Natural killer cell (primary cell): ENCODE results near the gene TMEM61. TPM values are rescaled to one million over a fixed set of nuclear protein-coding genes. Genes with fewer than 3 reads are reported as not detected.

Source experiments
- ATAC-seq, 3 donors: fragments of 150-1000 bp in 2 of 3; fragments of 200-7000 bp in 1 of 3; cut with Tn5 transposase; 1 replicate in 1 of 3; 2 replicates in 2 of 3; pipeline ENCODE4 v1.10.0; 2021; ENCODE audit warnings: mild to moderate bottlenecking in 2 of 3, moderate library complexity in 2 of 3
- DNase-seq, 2 donors: peaks; one replicate each; pipeline versions ENCODE4 v3.0.0 to v3.0.0-alpha.2; 2013 to 2021; ENCODE audit warnings: mixed read lengths in 1 of 2
- H3K27ac ChIP-seq: one replicate; pipeline ENCODE4 v1.5.1; 2013; ENCODE audit warnings: mild to moderate bottlenecking, low read length
- H3K27me3 ChIP-seq: one replicate; pipeline ENCODE4 v1.6.1; 2013; ENCODE audit warnings: low read length; ENCODE audit not compliant: control insufficient read depth, insufficient read depth
- H3K36me3 ChIP-seq: one replicate; pipeline ENCODE4 v1.6.1; 2013; ENCODE audit warnings: low read length; ENCODE audit not compliant: control insufficient read depth, insufficient read depth
- H3K4me1 ChIP-seq: one replicate; pipeline ENCODE4 v1.6.1; 2013; ENCODE audit warnings: low read length; ENCODE audit not compliant: control insufficient read depth, insufficient read depth
- H3K4me3 ChIP-seq: one replicate; pipeline ENCODE4 v1.5.1; 2013; ENCODE audit warnings: low read length
- H3K9me3 ChIP-seq: one replicate; pipeline ENCODE4 v1.6.1; 2013; ENCODE audit warnings: low read length; ENCODE audit not compliant: control insufficient read depth, insufficient read depth
- H3K27ac Mint-ChIP-seq, 2 donors: one replicate each; pipeline ENCODE4 v1.8.0; 2022; ENCODE audit warnings: mild to moderate bottlenecking in 2 of 2, mixed read lengths in 2 of 2, moderate library complexity in 1 of 2
- H3K27me3 Mint-ChIP-seq, 2 donors: one replicate each; pipeline ENCODE4 v1.8.0; 2022; ENCODE audit warnings: low read depth in 2 of 2, mixed read lengths in 2 of 2
- H3K36me3 Mint-ChIP-seq: one replicate; pipeline ENCODE4 v1.8.0; 2022; ENCODE audit warnings: mixed read lengths
- H3K4me1 Mint-ChIP-seq, 2 donors: one replicate each; pipeline ENCODE4 v1.8.0; 2022; ENCODE audit warnings: mixed read lengths in 2 of 2
- H3K4me3 Mint-ChIP-seq: one replicate; pipeline ENCODE4 v1.8.0; 2022; ENCODE audit warnings: mild to moderate bottlenecking, moderate library complexity, mixed read lengths
- H3K9me3 Mint-ChIP-seq, 2 donors: one replicate each; pipeline ENCODE4 v1.8.0; 2022; ENCODE audit warnings: mixed read lengths in 2 of 2
- WGBS: methylation state at CpG from one replicate; pipeline ENCODE4 v1.1.7; 2013; ENCODE audit warnings: missing lambda C conversion rate; ENCODE audit not compliant: insufficient coverage; 5-methylcytosine and 5-hydroxymethylcytosine counted together
- intact Hi-C: fragments of 100-400 bp; cut with micrococcal nuclease; formaldehyde crosslinking; loops from one replicate; pipeline ENCODE4 v1.14.2; 2022
- total RNA-seq, 4 donors: library from RNA; stranded (reverse); fragments of 120-200 nt in 1 of 4; gene quantifications; one replicate each; pipeline versions ENCODE4 v1.2.3 to v1.2.4, GENCODE V29; 2013 to 2022
- TF ChIP-seq, protein P1 (sequence below): fragments of 200-600 bp; IDR thresholded peaks from one replicate; pipeline ENCODE4 v1.8.0; 2022; ENCODE audit warnings: antibody characterized with exemption

TMEM61 gene
- total RNA-seq, 3 donors from 2014 or later (not counting 1 experiment from before 2014, with no cell fraction given) = not detected

DNA sequence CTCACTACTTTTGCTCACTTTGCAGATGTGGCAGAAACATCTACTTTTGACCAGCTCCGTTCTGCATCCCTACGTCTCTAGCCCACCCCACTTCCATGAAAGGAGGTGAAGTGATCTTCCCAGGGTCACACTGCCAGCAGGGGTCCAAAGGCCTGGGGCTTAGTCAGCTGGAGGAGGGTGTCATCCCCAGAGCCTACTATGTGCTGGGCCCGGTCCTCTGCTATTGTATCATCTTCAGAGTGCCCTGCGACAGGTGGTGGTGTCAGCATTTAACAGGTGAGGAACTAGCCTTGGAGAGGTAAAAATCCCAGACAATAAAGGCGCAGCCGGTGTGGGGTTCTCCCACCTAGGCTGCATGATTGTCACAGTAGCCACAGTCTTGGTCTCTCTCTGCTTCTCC lies 12.7 kb downstream of the TMEM61 start:
- no peak overlapping the region for H3K4me3 Mint-ChIP-seq
- H3K27ac Mint-ChIP-seq = no peak overlapping the region
- no peak overlapping the region for H3K27ac ChIP-seq
- no peak for ATAC-seq
- peaks cover 24 to 26% of the 10 kb centered on the region in 2 donors for H3K27me3 Mint-ChIP-seq
- peaks cover 11% of the 10 kb centered on the region for H3K27me3 ChIP-seq
- no peak overlapping the region for H3K4me3 ChIP-seq
- 89% methylated on average over 6 of the region's 6 CpGs for WGBS
- peaks cover 20 to 23% of the 10 kb centered on the region in 2 donors for H3K4me1 Mint-ChIP-seq
- H3K4me1 ChIP-seq = peaks cover 21% of the 10 kb centered on the region
- intact Hi-C loops = no loop called here
- no peaks in the 10 kb centered on the region for H3K9me3 ChIP-seq
- DNase-seq = no peak
- H3K9me3 Mint-ChIP-seq = peaks cover 0 to 2% of the 10 kb centered on the region in 2 donors
- TF ChIP-seq, protein P1, sequence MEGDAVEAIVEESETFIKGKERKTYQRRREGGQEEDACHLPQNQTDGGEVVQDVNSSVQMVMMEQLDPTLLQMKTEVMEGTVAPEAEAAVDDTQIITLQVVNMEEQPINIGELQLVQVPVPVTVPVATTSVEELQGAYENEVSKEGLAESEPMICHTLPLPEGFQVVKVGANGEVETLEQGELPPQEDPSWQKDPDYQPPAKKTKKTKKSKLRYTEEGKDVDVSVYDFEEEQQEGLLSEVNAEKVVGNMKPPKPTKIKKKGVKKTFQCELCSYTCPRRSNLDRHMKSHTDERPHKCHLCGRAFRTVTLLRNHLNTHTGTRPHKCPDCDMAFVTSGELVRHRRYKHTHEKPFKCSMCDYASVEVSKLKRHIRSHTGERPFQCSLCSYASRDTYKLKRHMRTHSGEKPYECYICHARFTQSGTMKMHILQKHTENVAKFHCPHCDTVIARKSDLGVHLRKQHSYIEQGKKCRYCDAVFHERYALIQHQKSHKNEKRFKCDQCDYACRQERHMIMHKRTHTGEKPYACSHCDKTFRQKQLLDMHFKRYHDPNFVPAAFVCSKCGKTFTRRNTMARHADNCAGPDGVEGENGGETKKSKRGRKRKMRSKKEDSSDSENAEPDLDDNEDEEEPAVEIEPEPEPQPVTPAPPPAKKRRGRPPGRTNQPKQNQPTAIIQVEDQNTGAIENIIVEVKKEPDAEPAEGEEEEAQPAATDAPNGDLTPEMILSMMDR = no peak
- no peaks in the 10 kb centered on the region for H3K36me3 ChIP-seq
- H3K36me3 Mint-ChIP-seq = no peaks in the 10 kb centered on the region

DNA sequence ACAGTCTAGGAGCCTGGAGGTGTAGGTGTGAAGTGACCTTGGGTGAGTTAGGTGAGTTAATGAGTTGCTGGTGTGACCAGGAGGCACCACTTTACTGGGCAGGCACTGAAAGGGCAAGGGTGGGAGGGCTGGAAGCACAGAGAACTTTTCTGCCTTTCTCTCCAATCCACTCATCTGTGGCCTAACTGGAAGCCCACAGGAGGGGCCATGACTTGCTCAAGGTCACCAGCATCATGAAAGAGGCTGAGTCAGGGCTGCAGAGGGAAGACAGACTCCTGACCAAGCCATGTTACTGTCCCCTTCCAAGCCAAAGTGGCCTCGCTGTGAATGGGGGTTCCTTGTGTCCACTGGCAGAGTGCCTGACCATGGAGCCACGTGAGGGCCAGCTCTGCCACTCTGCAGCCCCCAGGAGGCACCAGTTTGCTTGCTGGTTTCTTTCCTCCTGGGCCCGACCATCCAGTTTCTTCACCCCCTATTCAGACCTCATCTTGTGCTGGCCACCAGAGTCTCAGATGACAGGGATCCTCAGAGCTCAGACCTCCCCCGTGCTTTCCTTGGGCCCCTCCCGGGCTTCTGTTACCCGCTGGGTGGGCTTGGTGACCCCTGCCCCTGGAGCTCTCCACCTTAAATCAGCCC lies 14.0 kb downstream of the TMEM61 start:
- Histone ChIP-seq H3K27ac (no peak overlapping the region), H3K36me3 (no peaks in the 10 kb centered on the region), H3K4me3 (no peak overlapping the region), H3K4me1 (peaks cover 21% of the 10 kb centered on the region), H3K9me3 (no peaks in the 10 kb centered on the region), H3K27me3 (peaks cover 15% of the 10 kb centered on the region)
- no peak overlapping the region for H3K4me3 Mint-ChIP-seq
- peaks cover 24 to 26% of the 10 kb centered on the region in 2 donors for H3K27me3 Mint-ChIP-seq
- H3K36me3 Mint-ChIP-seq = no peaks in the 10 kb centered on the region
- DNase-seq (no peak), ATAC-seq (no peak)
- TF ChIP-seq, protein P1 = no peak
- peaks cover 20 to 23% of the 10 kb centered on the region in 2 donors for H3K4me1 Mint-ChIP-seq
- H3K27ac Mint-ChIP-seq = peak overlapping the region; percentile 47 to 52
- WGBS = 80% methylated on average over 6 of the region's 6 CpGs
- intact Hi-C loops = no loop called here
- H3K9me3 Mint-ChIP-seq = peaks cover 0 to 2% of the 10 kb centered on the region in 2 donors

DNA sequence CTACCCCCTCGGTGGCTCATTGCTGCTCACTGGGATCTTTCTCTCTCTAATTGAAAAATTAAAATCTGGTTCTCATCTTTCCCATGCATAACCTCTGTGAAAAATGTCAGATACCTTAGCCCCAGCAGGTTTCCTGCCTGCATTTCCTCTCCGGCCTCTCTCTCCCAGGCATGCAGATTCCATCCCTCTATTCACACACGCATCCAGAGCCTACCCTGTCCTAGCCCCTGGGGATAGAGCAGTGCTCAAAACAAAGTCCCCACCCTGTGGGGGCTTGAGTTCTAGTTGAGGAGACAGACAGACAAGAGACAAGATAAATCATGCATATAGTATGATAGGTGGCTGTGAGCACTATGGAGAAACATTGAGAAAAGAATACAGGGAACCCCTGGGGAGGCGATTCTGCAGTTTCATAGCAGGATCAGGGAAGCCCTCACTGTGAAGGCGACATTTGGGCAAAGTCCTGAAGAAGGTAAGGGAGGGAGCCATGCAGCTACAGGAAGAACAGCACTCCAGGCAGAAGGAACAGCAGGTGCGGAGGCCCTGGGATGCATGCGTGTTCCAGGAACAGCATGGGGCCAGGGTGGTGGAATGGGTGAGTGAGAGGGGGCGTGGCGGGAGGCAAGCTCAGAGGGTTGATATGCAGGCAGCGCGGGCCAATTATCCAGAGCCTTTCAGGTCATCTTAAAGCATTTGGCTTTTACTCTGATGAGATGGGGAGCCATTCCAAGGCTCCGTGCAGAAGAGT lies 14.8 kb downstream of the TMEM61 start:
- Mint-ChIP-seq H3K27me3 (peaks cover 24 to 26% of the 10 kb centered on the region in 2 donors), H3K36me3 (no peaks in the 10 kb centered on the region), H3K4me3 (peak overlapping the region; percentile 49), H3K9me3 (peaks cover 0 to 2% of the 10 kb centered on the region in 2 donors), H3K4me1 (peaks cover 20 to 23% of the 10 kb centered on the region in 2 donors), H3K27ac (peak overlapping the region; percentile 47 to 52)
- WGBS = 68% methylated on average over 11 of the region's 12 CpGs
- TF ChIP-seq, protein P1 = no peak
- no peak for ATAC-seq
- peaks cover 15% of the 10 kb centered on the region for H3K27me3 ChIP-seq
- intact Hi-C loops = no loop called here
- peaks cover 21% of the 10 kb centered on the region for H3K4me1 ChIP-seq
- peak overlapping the region; percentile 26 for H3K27ac ChIP-seq
- DNase-seq = no peak
- no peaks in the 10 kb centered on the region for H3K9me3 ChIP-seq
- no peaks in the 10 kb centered on the region for H3K36me3 ChIP-seq
- H3K4me3 ChIP-seq = no peak overlapping the region
